ENCODE measurements around the gene GIT2.

Gene GIT2

DNA sequence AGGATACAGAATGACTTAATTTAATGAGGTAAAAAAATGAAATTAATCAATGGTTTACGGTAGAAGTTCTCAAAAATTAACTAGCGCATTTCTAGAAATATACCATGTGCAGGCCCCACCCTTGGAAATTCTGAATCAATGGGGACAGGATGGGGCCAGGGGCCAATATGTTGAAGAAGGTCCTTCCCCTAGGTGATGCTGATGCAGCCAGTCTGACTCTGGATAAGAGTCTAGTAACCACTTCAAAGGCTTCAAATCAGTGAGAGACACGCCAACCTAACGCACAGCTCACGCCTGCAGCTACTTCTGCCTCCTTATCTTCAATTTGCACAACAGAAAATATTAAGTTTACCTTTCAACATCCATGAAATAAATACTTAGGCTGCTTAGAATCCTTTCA, 14.9 kb downstream of the GIT2 start:
- DNase-seq = peak in 4 of 5 donors; percentile 25 to 57 (median 31)

DNA sequence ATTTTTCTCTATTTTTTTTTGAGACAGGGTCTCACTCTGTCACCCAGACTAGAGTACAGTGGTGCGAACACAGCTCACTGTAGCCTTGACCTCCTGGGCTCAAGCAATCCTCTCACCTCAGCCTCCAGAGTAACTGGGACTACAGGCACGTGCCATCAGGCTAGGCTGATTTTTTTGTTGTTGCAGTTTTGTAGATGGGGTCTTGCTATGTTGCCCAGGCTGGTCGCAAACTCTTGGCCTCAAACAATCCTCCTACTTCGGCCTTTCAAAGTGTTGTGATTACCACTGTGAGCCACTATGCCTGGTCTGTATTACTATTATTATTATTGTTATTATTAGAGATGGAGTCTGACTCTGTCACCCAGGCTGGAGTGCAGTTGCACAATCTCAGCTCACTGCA, 23.3 kb downstream of the GIT2 start:
- DNase-seq = no peak

DNA sequence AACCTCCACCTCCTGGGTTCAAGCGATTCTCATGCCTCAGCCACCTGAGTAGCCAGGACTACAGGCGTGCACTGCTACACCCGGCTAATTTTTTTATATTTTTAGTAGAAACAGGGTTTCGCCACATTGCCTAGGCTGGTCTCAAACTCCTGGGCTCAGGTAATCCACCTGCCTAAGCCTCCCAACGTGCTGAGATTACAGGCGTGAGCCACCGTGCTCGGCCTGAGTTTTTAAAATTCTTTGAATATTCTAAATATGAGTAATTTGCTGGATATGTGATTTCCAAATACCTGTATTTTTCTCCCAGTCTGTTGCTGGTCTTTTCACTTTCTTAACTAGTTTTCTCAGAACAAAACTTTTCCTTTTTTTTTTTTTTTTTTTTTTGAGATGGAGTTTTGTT, 27.4 kb downstream of the GIT2 start:
- DNase-seq = no peak

DNA sequence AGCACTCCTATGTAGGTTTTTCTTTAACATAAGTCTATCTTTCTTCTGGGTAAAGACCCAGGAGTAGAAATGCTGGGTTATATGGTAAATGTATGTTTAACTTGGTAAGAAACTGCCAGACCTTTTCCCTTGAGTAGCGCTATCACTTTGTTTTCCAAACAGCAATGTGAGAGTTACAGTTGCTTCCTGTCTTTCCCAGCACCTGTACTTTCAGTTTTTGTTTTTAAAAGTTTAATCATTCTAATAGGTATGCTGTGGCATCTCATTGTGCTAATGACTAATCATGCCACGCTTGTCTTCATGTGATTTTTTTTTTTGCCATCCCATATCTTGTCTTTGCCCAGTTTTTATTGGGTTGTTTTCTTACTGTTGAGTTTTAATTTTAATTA, 28.1 kb downstream of the GIT2 start:
- peak in 1 of 5 donors; percentile 45 for DNase-seq

DNA sequence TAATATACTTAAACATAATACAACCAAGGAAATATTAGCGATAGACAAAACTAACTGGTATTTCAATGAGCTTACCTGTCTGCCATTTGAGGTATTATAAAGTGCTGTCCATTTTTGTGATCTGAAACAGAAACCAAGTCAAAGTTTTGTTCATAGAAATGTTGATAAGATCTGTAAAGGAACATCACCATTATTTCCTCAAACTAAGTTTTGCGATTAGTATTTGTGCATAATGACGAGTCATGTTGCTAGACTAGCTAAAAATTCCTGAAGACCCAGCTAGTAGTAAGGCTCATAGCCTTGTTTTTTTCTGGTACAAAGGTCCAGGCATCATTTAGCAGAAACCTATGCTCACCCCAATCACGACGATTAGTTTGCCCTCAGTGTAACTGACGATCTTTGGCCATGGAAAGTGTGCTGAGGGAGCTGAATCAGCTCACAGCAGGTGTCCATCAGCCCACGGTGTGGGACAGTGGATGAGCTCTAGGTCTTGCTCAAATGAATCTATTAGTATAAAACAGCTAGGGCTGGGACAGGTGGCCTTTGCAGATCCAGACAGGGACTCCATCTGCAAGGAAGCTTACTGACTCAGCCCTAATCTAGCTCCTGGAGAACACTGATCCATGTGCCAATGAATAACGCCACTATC, 28.7 kb downstream of the GIT2 start:
- DNase-seq = peak in 1 of 5 donors; percentile 22

DNA sequence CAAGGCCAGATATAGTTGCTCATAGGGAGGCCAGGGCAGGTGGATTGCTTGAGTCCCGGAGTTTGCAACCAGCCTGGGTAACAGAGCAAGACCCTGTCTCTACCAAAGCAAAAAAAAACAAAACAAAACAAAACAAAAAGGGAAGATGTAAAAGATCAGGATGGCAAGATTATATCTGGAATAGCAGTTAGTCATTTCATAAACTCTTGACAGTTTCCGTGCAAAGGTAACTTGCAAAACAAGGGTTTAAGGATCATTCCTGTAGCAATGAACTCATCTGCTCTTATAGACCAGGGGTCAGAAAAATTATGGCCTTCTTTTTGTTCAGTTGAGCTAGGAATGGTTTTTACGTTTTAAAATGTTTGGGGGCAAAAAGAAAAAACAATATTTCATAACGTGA, 29.6 kb downstream of the GIT2 start:
- DNase-seq = no peak

DNA sequence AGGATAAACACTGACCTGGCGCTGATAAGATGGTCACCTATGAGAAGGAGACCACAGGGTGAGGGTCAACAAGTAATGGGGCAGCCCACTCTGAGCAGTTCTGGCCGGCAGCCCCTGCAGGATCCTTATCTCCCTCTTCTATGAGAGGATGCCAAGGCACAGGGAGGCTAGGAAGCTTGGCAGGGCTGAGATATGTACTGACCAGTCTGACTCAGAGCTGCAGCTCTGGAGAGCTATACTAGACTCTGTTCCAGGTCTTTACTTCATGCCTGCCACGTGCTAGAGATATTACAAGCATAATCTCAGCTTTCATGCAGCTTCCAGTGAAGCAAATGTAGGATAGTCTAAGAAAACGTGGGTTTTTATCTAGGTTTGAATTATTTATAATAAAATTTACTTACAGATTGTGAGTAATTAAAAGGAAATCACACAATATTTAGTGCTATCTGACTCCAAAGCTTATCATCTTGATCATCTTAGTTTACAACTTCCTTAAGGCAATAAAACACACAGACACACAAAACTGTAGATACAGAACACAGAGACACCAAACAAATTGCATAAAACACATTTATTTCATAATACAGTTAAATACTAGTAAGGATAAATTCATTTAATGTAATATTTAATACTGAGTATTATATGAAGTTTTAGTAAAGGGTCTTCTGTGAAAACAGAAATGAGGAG, 32.3 kb downstream of the GIT2 start:
- no peak for DNase-seq

DNA sequence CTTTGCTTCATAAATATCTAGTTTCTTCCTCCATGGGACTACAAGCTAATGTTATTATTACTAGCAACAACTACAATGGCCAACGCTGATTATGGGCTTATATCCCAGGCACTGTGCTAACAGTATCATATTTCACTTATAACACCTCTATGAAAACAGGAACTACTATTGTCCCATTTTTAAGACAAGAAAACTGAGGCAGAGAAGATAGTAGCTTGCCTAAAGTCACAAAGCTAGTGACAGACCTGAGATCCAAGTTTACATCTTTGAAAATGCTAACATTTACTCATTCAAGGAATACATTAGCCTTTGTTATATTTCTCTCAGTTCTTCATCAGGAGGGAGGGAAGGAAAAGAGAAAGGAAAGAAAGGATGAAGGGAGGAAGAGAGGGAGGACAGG, 32.8 kb downstream of the GIT2 start:
- no peak for DNase-seq

DNA sequence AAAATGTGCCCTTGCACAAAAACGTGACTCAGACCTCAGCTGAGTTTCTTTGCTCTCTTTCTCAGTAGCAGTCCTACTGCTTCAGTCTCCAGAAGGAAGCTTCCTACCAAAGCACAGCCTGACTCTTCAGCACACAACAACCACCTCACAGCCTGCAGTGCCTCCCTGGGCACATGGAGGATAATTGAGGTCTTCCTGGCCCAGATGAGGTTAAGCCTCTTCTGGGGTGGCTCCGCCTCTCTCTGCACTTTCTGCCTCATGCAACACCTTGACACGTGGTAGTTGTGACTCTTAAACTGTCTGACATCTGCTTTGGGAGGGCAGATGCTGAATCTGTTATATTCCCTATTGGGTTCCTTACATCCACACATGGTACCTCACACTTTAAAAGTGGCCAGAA, 33.8 kb downstream of the GIT2 start:
- no peak for DNase-seq

DNA sequence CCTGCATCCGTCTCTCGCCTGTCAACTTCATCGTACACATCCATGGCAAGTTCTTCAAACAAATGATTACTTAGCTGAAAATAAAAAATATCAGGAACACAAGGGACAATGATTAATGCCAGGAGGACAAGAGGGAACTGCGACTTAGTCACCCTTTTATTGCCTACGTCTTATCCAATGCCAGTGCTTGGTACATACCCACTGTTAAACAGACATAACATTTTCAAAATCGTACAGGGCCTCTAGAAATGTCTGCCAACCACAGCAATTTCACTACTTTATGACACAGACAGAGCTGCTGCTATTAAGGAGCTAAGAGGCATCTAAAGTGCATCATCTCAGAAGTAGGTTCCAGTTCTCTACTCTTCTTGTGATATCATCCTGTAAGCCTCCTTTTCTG, 34.6 kb downstream of the GIT2 start:
- DNase-seq = no peak

DNA sequence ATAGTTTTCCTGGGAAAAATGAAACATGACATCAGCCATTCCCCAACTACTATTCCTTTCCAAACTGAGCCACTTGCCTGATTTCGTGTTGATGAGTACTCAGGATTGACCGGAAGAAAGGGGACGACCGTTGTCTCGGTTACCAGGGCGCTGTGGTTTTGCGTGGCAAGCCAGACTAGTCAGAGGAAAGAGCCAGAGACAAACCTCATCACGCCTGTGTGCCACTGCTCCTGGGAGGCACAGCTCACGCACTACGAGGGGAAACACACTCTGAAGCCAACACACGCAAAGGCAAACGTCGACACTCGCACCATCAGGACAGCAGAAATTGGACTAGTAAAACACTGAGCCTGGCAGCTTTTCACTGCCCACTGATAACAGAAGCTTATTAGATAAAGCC, 35.0 kb downstream of the GIT2 start:
- no peak for DNase-seq

DNA sequence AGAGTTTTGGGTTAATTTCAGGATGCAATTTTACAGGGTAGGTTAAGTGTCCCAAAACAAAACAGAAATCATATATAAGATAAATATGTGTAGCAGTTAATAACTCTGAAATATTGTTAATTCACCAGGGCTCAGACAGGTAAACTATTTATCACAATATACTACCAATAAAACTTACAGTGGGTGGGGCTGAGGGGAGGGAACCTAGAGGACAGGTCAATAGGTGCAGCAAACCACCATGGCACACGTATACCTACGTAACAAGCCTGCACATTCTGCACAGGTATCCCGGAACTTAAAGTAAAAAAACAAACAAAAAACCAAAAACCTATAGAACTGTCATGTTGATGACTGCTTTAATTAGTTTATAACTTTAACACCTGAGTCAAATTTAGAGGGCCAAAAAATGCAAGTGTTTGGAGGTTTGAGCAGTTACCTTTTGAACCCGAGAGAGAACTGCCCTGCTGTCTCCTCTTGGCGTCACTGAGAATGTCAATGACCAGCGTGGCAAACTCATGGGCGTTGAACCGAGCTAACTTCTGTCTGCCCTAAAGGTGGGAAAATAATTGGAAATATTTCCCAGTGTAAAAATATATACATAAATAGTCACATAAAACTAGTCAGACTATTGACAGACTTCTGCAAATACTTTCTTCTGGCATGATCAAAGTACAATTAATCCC, 36.6 kb downstream of the GIT2 start:
- no peak for DNase-seq

DNA sequence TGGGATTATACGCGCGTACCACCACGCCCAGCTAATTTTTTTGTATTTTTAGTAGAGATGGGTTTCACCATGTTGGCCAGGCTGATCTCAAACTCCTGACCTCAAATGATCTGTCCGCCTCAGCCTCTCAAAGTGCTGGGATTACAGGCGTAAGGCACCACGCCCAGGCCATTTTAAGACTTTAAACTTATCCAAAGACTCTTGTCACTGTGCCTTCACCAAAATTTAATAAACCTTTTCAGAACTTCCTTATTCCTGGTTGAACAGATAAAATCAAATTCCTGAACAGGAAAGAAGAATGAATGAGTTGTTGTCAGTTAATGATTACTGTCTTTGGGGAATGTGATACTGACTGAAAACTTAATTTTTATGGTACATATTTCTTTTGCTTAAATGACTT, 37.8 kb downstream of the GIT2 start:
- DNase-seq = no peak

DNA sequence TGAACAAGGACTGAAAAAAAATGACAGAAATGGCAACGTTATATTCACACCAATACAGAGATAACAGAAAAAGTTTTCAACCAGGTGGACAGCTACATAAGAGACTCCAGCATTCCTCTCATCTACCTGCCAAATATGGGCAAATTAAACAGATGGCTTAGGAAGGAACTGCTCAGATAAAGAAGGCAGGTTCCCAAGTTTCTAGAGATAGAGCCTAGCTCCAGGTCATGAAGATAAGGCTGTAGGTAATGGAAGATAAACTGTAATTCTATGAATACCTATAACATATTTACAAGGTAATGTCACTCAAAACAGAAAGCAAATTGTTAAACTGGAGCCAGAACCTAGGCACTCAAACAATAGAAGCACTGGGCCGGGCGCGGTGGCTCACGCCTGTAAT, 42.5 kb downstream of the GIT2 start:
- no peak for DNase-seq

DNA sequence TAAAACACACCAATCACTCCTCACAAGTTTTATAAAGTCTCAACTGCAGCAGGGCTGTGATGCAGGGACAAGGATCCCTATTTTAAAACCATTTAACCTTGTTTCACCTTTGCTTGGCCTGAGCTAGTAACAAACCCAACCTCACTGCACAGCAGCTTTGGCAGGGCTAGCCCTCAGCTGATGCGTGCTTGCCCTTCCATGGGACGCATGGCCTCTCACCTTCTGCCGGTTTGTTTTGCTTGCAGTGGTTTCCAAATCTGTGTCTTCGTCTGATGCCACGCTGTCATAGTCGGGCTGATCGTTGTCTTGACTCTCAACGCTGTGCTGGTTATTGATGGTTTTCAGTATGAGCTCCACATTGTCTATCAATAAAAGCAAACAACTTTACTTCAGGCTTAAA, 43.3 kb downstream of the GIT2 start:
- DNase-seq = no peak

DNA sequence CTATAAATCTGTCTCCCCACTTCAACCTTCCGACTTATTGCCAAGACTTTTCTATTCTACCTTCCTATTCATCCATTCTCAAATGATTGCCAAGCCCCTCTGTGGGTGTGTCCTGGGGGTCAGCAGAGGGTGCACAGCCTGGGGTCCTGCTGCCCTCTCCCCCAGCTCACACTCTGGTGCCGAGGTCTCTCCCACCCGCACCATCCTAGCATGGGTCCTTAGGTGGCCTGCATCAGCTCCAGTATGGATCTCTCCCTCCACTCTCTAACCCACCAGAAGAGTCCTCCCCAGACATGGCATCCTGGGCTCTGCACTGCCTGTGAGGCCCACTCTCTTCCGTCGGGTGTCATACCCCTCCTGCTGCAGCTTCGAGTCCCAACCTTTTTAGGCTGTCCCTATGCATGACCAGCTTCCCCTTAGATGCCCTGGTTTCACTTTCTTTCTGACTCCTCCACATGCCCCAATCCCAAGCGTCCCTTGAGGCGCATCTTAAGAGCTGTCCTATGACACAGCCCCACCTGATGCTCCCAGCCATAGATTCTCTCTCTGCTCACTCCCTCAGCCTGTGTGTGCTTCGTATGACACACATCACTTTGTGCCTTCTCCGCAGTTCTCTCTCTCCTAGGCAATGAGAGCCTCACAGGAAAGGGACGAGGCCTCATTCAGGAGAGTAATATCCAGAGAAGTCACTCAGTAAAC, 43.9 kb downstream of the GIT2 start:
- no peak for DNase-seq

DNA sequence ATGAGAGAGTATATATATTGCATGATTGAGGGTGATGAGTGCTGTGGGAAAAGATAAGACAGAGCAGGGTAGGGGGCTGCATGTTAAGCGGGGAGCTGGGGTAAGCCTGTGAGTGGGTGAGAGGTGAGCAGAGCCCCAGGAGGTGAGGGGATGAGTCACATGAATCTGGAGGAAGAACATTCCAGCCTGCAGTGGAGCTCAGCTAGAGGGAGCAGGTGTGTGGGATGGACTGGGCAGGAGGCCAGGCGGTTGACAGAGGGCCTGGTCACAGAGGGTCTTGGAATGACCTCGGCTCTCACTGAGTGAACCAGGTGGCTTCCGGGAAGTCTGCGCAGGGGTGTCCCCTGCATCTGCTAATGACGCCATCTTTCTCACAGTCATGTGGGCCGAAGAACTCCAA, 44.4 kb downstream of the GIT2 start:
- no peak for DNase-seq

DNA sequence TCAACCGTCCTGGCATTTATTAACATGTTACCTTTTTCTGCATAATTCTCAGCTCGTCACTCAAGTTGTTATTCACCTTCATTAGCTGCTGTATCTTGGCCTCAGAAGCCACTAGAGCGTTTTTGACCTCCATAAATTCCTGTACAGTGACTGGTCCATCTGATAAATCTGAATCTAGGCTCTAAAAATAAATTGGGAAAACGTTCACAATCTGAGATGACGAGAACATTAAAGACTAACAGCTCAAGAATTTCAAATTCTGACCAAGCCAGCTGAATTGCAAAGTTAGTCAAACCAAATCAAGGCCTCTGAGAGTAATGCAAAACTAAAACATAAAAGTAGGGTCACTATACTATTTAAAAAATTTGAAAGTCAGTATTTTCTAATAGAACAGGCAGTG, 45.0 kb downstream of the GIT2 start:
- no peak for DNase-seq

DNA sequence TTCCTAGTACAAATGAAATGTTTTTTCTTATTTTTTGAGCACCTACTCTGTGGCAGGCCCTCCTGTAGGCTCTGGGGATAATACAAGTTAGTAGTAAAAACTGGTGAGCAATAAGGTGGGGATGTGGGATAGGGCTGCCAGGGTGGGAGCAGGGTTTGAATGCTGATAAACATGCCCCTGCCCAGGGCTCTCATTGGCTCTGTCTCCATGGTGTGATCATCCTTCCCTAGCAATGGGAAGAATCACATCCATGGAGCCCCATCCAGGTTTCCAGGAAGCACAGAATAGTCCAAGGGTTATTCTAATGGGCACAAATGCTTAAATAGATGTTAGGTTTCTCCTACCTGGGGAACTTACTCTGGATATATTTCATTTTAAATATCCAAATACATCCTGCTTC, 45.5 kb downstream of the GIT2 start:
- no peak for DNase-seq

DNA sequence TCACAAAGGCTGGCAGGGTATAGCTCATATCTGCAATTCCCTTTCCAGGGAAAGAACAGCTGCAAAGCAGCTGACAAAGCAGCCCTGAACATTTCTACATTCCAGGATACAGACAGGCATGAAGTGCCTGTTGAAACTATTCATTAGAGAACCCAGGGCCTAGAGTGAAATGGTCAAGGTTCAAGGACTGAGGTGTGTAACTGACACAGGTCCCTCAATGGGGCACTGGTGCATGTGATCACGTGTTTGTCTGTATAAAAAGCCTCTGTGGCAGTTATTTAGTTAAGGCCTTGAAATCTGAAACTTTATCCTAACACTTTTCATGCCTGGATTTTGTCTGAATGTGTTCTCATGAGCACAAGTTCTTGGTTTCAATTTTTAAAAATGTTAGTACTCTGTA, 47.1 kb downstream of the GIT2 start:
- no peak for DNase-seq

DNA sequence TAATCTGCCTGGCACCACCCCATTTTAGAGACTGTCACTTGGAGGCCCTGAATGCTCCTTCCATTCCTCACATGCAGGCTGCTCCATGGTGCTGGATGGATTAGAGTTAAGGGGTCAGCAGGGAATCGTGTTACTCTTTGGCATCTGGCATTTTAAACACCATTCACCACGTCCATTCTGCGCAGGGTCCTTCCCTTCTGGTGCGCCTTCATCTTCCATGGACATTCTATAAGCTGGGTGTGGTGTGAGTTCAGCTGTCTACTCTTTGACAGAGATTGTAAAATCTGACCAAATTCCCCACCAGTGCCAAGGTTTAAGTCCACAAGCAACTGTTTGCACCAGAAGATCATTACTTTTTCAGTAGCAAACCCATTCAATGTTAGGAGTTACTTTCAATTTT, 47.8 kb downstream of the GIT2 start:
- no peak for DNase-seq

DNA sequence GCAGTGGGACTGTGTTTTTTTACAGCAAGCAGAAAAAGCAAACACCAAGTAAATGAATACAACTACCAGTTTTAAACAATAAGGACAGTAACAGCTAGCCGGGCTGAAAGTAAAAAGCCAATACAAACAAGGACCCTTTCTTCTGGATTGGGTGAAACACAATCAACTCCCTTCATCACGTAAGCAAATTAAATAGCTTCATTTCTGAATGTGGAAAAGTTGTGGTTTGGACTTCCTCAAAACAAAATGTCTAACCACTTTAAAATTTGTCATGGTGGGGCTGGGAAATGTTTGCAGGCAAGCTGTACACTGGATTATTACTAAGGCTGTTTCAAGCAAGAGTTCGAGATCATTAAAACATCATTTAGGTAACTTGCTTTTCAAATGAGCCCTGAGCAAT, 48.6 kb downstream of the GIT2 start:
- no peak for DNase-seq

DNA sequence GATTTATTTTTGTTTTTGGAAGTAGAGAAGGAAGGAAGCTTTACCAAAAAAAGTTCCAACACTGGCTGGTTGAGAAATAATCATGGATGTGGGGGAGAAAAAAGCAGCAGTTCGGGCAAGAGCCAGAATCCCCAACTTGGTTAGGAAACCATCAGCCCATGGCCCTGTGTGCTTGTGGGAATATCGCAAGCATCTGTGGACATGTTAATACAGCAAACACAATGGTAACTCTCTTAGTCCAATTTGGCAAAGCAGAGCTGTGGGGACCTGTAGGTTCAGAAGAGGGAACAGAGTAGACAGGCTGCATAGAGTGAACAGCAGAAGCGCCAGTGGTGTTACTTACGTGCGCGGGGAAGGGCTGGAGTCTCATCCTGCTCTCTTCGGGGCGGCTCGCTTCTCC, 49.3 kb downstream of the GIT2 start:
- no peak for DNase-seq

DNA sequence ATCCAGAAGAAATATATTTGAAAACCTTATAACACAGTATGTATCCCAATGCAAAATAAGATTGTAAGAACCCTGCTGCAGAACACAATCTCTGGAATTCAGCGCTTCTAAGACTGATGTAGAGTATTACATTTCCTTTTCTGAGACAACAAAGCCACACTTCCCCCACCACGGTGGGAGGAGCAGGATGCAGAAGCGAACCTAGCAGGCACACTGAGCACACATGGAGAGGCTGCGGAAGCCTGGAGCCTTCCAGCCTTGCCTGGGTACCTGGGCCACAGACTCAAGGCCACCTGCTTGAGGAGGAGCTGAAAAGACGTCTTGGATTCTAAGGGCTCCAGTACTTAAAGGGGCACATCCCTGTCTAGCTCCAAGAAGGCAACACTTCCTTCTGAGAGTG, 49.7 kb downstream of the GIT2 start:
- DNase-seq = no peak
